NCI-H1417 treated with DMSO at 0.1 percent for 48 hours (cell line): ENCODE measurements around the gene IL25.
"Not testable (repeated sequence)": the region's sequence is repeated elsewhere in the genome, so short reads cannot be mapped to it uniquely, and the experiment has no call there.

Experiments used
- DNase-seq: peaks from one replicate; lab custom pipeline; 2025; lab: John Stamatoyannopoulos, UW

Gene IL25

GRCh38 chr14:23409475-23409874 lies 36.9 kb downstream of the IL25 start:
- no peak for DNase-seq

- no peak for DNase-seq
Observed at GRCh38 chr14:23409966-23410635, 37.5 kb downstream of the IL25 start.

- no peak for DNase-seq
Observed at GRCh38 chr14:23411563-23412525, 39.2 kb downstream of the IL25 start.

- DNase-seq: no peak
Observed at GRCh38 chr14:23413681-23414080, 41.1 kb downstream of the IL25 start.

- DNase-seq: no peak
Observed at GRCh38 chr14:23414254-23414653, 41.6 kb downstream of the IL25 start.

- no peak for DNase-seq
Observed at GRCh38 chr14:23414906-23415820, 42.6 kb downstream of the IL25 start.

GRCh38 chr14:23415821-23416778 lies 43.5 kb downstream of the IL25 start:
- DNase-seq: no peak

GRCh38 chr14:23416801-23417200 lies 44.2 kb downstream of the IL25 start:
- DNase-seq: no peak

- not testable (repeated sequence) for DNase-seq
Observed at GRCh38 chr14:23417269-23417668, 44.7 kb downstream of the IL25 start.

- no peak for DNase-seq
Observed at GRCh38 chr14:23418021-23418420, 45.4 kb downstream of the IL25 start.

GRCh38 chr14:23419646-23420045 lies 47.0 kb downstream of the IL25 start:
- not testable (repeated sequence) for DNase-seq

- DNase-seq: no peak
Observed at GRCh38 chr14:23421594-23421993, 49.0 kb downstream of the IL25 start.

GRCh38 chr14:23423657-23424056 lies 51.0 kb downstream of the IL25 start:
- DNase-seq: no peak

- no peak for DNase-seq
Observed at GRCh38 chr14:23425169-23425568, 52.6 kb downstream of the IL25 start.

- DNase-seq: not testable (repeated sequence)
Observed at GRCh38 chr14:23425798-23426197, 53.2 kb downstream of the IL25 start.
